AG09309 (cell line): ENCODE measurements around the gene QSER1.
"Not testable (repeated sequence)": the region's sequence is repeated elsewhere in the genome, so short reads cannot be mapped to it uniquely, and the experiment has no call there.

Experiments
- DNase-seq: peaks from one replicate; pipeline ENCODE4 v3.0.0-alpha.2; 2010; ENCODE audit warnings: low read depth
- H3K4me3 ChIP-seq: 2 replicates; pipeline ENCODE4 v1.5.1; 2011; ENCODE audit warnings: mild to moderate bottlenecking, low read depth, low read length, moderate library complexity; ENCODE audit not compliant: control insufficient read depth
- TF ChIP-seq, protein P1 (sequence below): IDR thresholded peaks from 2 replicates; pipeline ENCODE4 v1.5.1; 2011; ENCODE audit warnings: mild to moderate bottlenecking, low read depth, low read length, inconsistent platforms; ENCODE audit not compliant: insufficient read depth, control insufficient read depth; ENCODE audit errors: missing control alignments

QSER1 gene

DNA sequence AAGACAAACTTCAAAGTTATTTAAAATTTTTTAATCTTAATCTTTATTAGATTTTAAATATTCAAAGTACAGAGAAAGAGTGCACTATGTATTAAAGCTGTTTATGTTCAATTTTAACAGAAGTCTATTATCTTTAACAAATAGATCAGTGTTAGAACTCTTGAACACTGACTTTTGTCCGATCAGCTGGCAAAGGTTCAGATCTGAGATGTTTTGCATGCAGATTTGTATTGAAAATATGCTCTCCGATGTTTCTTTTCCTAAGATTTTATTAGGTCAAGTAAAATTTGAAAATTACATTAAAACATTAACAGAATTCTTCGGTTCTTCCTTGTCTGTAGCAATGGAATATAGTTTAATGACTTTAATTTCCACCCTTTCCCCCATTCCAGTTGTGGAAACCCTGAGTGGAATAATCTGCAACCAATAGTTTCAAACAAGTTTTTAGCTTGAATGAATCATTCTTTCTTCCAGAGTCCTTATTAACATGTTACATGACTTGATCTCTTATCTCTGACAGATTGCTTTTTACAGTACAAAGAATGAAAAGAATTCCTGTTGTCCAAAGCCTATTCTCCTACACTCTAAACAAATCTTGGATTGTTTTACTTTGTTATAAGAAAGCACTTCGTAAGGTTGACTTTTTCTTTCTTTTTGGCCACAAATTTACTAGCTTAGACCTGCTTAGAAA lies 135.4 kb downstream of the QSER1 start:
- H3K4me3 ChIP-seq, result no peak overlapping the region
- TF ChIP-seq, protein P1, sequence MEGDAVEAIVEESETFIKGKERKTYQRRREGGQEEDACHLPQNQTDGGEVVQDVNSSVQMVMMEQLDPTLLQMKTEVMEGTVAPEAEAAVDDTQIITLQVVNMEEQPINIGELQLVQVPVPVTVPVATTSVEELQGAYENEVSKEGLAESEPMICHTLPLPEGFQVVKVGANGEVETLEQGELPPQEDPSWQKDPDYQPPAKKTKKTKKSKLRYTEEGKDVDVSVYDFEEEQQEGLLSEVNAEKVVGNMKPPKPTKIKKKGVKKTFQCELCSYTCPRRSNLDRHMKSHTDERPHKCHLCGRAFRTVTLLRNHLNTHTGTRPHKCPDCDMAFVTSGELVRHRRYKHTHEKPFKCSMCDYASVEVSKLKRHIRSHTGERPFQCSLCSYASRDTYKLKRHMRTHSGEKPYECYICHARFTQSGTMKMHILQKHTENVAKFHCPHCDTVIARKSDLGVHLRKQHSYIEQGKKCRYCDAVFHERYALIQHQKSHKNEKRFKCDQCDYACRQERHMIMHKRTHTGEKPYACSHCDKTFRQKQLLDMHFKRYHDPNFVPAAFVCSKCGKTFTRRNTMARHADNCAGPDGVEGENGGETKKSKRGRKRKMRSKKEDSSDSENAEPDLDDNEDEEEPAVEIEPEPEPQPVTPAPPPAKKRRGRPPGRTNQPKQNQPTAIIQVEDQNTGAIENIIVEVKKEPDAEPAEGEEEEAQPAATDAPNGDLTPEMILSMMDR, result no peak
- DNase-seq, result no peak

DNA sequence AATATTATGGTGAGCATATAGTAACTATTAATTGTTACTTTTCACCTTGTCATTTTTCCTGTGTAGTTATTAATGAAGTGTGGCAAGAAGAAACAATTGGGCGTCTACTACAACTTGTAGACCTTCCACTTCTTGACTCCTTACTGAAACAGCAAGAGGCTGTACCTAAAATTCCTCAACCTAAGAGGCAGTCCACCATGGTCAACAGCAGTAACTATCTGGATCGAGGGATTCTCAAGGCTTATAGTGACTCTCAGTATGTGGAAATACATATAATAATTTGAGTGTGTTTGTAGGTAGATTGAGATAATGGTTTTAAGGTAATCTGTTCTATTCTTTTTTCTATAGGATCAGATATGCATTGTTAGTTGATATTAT lies 135.9 kb downstream of the QSER1 start:
- no peak overlapping the region for H3K4me3 ChIP-seq

DNA sequence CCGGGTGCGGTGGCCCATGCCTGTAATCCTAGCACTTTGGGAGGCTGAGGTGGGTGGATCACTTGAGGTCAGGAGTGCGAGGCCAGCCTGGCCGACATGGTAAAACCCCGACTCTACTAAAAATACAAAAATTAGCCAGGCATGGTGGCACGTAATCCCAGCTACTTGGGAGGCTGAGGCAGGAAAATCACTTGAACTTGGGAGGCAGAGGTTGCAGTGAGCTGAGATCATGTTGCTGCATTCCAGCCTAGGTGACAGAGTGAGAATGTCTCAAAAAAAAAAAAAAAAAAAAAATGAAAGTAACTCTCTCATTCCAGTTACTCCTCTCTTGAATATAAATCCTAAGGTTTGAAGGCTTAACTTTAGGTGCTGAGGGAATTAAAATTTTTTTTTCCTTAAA lies 136.6 kb downstream of the QSER1 start:
- DNase-seq, result not testable (repeated sequence)

More for the DNA sequence above, 135.9 kb downstream of the QSER1 start:
- no peak for DNase-seq
- TF ChIP-seq, protein P1, result no peak

More for the DNA sequence above, 136.6 kb downstream of the QSER1 start:
- not testable (repeated sequence) for H3K4me3 ChIP-seq
